ENCODE measurements around the gene FCRL2. TPM values are rescaled to one million over a fixed set of nuclear protein-coding genes. Genes with fewer than 3 reads are reported as not detected.

Gene FCRL2
- total RNA-seq, 1 donor, result not detected

DNA sequence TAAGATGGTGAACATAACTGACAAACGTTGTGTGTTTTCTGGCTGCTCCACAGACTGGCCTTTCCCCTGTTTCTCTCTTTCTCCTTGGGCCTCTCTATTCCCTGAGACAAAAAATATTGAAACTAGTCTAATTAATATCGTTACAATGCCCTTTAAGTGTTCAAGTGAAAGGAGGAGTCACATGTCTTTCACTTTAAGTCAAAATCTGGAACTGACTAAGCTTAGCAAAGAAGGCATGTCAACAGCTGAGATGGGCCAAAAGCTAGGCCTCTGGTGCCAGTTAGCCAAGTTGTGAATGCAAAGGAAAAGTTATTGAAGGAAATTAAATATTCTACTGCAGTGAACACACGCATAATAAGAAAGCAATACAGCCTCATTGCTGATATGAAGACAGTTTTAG, 44.2 kb downstream of the FCRL2 start:
- no peak overlapping the region for H3K4me3 ChIP-seq (ENCODE audit: low read depth, low read length)
- DNase-seq (ENCODE audit: low read depth), result no peak
- TF ChIP-seq, protein P1, sequence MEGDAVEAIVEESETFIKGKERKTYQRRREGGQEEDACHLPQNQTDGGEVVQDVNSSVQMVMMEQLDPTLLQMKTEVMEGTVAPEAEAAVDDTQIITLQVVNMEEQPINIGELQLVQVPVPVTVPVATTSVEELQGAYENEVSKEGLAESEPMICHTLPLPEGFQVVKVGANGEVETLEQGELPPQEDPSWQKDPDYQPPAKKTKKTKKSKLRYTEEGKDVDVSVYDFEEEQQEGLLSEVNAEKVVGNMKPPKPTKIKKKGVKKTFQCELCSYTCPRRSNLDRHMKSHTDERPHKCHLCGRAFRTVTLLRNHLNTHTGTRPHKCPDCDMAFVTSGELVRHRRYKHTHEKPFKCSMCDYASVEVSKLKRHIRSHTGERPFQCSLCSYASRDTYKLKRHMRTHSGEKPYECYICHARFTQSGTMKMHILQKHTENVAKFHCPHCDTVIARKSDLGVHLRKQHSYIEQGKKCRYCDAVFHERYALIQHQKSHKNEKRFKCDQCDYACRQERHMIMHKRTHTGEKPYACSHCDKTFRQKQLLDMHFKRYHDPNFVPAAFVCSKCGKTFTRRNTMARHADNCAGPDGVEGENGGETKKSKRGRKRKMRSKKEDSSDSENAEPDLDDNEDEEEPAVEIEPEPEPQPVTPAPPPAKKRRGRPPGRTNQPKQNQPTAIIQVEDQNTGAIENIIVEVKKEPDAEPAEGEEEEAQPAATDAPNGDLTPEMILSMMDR (IDR thresholded peaks at IDR 0.05; ENCODE audit: insufficient read depth, low read length), result no peak

DNA sequence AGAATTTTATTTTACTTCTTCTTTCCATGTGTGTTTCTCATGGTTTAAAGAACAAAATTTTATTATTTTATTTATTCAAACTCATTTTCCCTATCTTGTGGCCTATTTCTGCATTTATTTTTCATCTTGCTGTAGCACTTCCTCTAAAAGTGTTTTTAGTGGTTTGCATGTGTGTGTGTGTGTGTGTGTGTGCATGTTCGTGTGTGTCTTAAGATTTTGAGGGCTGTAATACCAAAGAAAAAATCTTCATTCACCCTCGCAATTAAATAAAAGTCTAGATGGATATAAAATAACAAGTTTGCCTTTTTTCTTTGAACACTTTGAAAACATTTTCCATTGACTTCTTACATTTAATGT, 51.7 kb downstream of the FCRL2 start:
- H3K4me3 ChIP-seq (ENCODE audit: low read depth, low read length), result no peak overlapping the region
- no peak for DNase-seq (ENCODE audit: low read depth)
- TF ChIP-seq, protein P1 (IDR thresholded peaks at IDR 0.05; ENCODE audit: insufficient read depth, low read length), result no peak

DNA sequence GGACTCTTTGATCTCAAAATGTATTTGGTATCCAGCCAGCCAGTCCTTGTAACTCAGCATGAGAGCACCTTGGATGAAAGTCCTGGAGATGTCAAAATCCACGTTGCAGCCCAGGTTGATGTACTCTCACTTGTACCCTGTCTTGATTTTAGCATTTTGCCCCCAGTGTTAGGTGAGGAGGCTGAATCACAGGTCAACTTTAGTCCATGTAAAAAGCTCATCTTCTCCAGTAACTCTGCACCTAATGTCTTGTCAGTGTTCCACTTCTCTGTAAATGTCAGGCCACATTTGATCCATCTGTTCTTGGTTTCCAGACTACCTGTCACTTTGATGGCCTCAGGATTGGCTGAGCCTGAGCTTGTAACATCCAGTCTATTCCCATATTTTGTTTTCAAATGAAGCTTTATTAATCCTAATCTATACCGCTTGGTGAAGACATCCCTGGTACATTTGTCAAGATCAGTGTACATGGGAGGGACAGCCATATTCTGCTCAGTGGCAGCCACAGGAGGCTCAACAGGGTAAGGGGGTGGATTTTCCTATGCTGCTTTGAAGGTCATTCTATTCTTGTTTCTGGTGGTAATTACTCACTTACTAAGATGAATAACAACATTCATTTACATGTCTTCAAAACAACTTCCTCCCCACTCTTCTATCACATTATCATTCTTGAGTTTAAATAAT, 52.3 kb downstream of the FCRL2 start:
- no peak for DNase-seq (ENCODE audit: low read depth)
- TF ChIP-seq, protein P1 (IDR thresholded peaks at IDR 0.05; ENCODE audit: insufficient read depth, low read length), result no peak
- H3K4me3 ChIP-seq (ENCODE audit: low read depth, low read length), result no peak overlapping the region

DNA sequence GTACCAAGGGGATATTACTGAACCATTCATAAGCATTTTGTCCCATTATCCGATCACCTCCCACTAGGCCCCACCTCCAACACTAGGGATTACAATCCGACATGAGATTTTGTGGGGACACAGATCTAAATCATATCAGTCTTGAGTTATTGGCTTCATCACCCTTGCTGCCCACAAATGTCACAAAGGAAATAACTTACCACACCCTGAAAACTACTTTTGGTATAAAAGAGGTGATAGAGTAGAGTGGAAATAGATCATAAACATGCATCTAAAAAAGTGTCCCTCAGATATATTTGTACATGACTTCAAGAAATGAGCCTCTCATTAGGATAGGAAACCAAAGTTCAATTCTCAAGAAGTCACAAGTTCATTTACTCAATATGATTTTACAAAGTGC, 53.8 kb downstream of the FCRL2 start:
- TF ChIP-seq, protein P1 (IDR thresholded peaks at IDR 0.05; ENCODE audit: insufficient read depth, low read length), result no peak
- DNase-seq (ENCODE audit: low read depth), result no peak
- H3K4me3 ChIP-seq (ENCODE audit: low read depth, low read length), result no peak overlapping the region

DNA sequence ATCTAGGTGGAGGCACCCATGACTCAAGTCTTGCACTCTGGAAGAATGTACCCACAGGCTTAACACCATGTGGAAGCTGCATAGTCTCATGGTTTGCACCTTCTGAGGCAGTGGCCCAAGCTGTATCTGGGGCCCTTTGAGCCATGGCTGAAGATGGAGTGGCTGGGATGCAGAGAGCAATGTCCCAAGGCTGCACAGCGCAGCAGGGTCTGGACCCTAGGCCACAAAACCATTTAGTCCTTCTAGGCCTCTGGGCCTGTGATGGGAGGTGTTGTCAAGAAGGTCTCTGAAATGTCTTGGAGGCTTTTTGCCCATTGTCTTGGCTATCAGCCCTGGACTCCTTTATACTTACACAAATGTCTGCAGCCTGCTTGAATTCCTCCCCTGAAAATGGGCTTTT, 54.9 kb downstream of the FCRL2 start:
- no peak overlapping the region for H3K4me3 ChIP-seq (ENCODE audit: low read depth, low read length)
- TF ChIP-seq, protein P1 (IDR thresholded peaks at IDR 0.05; ENCODE audit: insufficient read depth, low read length), result no peak
- no peak for DNase-seq (ENCODE audit: low read depth)

DNA sequence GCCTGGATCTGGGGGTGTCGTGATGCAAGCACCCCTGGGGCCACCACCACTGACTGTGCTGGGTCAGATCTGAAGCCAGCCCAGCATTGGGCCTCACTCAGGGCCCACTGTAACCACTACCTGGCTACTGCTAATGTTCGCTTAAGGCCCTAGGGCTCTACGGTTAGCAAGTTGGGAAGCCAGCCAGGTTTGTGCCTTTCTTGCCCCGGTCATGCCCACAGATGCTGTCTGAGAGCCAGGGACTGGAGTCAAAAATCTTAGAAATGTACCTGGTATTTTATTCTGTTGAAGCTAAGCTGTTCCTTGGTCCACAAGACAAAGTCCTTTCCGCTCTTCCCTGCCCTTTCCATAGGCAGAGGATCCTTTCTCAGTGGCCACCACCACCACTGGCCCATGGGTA, 61.2 kb downstream of the FCRL2 start:
- no peak for DNase-seq (ENCODE audit: low read depth)
- TF ChIP-seq, protein P1 (IDR thresholded peaks at IDR 0.05; ENCODE audit: insufficient read depth, low read length), result no peak
- H3K4me3 ChIP-seq (ENCODE audit: low read depth, low read length), result no peak overlapping the region

DNA sequence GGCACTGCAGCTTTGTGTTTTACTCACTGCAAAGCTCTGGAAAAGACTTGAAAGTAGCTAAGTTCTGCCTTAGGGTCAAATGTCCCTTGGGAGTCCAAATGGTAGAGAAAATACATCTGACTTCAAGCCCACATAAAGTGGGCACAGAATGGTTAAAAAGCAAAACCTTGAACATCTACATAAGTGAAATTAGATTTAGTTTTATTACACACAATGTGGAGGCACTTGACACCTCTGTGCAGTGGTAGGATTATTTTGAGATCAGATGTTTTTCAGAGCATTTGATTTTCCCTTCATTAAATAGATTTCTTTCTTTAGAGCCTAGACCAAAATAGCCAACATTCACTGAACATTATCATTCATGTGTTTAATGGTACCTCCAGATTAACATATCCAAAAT, 65.1 kb downstream of the FCRL2 start:
- no peak overlapping the region for H3K4me3 ChIP-seq (ENCODE audit: low read depth, low read length)
- TF ChIP-seq, protein P1 (IDR thresholded peaks at IDR 0.05; ENCODE audit: insufficient read depth, low read length), result no peak
- no peak for DNase-seq (ENCODE audit: low read depth)

Data from fibroblast of the aortic adventitia (primary cell).